ENCODE data around the gene CTNND2. TPM values are rescaled to one million over a fixed set of nuclear protein-coding genes. Genes with fewer than 3 reads are reported as not detected.

The CTNND2 gene
- total RNA-seq, 2 donors from 2014 or later = not detected

DNA sequence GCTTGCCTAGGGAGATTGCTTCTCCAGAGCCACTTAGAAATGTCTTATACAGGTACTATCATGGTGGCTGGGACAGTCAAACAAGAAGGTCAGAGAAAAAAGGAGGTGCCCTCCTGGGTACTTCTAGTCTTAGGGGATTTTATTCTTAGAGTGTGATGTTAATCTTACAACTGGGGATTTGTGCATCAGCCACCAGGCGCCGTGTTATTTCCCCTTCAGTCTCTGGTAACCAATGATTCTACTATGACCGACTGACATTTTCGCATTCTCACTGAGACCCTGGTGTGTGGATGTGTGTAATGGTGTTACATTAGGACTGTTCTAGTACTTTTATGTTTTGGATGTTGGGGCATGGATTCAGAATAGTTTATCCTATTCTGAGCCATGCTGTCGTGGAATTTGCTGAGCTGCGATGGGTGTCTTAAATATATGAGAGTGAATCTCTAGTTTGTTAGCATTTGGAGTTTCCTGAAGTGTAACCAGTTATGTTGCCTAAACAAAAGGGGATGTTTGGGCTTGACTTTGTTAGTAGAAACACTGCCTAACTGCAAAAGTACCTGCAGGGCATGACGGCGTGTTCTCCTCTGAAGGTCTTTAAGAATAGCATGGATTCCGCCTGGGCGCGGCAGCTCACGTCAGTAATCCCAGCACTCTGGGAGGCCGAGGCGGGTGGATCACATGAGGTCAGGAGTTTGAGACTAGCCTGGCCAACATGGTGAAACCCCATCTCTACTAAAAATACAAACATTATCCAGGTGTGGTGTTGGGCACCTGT is 968.0 kb downstream of the CTNND2 start:
- Mint-ChIP-seq H3K36me3 (no peaks in the 10 kb centered on the region), H3K27me3 (peaks cover 6 to 8% of the 10 kb centered on the region in 2 donors), H3K4me3 (no peak overlapping the region), H3K27ac (no peak overlapping the region), H3K9me3 (peaks cover 5% of the 10 kb centered on the region), H3K4me1 (ENCODE audit: low read depth in 2 of 2) (no peaks in the 10 kb centered on the region)
- no peak for ATAC-seq
- no peak for DNase-seq (ENCODE audit: low spot score)

DNA sequence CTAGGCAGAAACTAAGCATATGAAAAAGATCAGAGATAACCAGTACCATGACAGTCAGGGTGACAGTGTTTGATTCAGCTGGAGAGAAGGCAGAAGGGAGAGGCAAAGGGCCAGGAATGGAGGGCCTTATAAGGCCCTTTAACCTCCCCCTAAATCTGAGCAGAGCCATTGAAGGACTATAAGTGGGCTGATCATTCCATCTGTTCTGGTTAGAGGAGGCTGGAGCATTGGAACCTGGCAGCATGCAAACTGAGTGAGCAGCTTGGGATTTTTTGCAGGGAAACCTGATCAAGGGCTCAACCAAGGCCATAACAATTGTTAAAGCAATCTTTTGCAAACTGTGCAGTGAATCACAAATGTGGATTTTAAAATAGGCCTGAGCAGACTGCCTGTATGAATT is 968.7 kb downstream of the CTNND2 start:
- Mint-ChIP-seq H3K4me1 (ENCODE audit: low read depth in 2 of 2) (no peaks in the 10 kb centered on the region), H3K36me3 (no peaks in the 10 kb centered on the region), H3K27me3 (peaks cover 6 to 8% of the 10 kb centered on the region in 2 donors), H3K27ac (no peak overlapping the region), H3K9me3 (peaks cover 2% of the 10 kb centered on the region), H3K4me3 (no peak overlapping the region)
- DNase-seq (ENCODE audit: low spot score) (no peak), ATAC-seq (no peak)

DNA sequence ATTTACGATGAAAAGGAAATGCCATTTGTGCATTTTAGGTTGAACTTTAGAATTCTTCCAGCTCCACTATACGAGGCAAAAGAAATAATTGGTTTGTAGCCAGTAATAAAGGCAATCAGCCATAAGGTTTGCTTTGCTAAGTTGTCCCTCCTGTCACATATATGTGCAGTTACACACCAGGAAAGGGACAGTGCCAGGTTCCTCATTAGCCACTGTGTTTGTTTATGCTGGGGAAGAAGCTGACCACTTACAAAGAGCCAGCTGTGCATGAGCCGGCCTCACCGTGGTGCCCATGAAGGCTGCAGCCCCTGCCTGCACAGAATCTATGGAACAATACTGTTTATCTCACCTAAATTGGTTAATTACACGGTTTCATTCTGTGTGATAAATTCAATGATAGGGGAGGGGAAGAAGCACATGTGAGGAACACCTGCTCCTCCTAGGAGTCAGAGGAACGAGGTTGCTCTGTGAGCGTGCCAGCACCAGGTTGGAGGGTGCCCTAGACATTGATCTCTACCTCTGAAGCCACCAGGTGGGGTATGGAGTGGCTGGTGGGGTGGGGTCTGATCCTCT is 969.4 kb downstream of the CTNND2 start:
- no peak for ATAC-seq
- Mint-ChIP-seq H3K36me3 (peaks cover 2% of the 10 kb centered on the region), H3K27me3 (peaks cover 6 to 8% of the 10 kb centered on the region in 2 donors), H3K27ac (no peak overlapping the region), H3K9me3 (peaks cover 2% of the 10 kb centered on the region), H3K4me3 (no peak overlapping the region), H3K4me1 (ENCODE audit: low read depth in 2 of 2) (no peaks in the 10 kb centered on the region)
- no peak for DNase-seq (ENCODE audit: low spot score)

DNA sequence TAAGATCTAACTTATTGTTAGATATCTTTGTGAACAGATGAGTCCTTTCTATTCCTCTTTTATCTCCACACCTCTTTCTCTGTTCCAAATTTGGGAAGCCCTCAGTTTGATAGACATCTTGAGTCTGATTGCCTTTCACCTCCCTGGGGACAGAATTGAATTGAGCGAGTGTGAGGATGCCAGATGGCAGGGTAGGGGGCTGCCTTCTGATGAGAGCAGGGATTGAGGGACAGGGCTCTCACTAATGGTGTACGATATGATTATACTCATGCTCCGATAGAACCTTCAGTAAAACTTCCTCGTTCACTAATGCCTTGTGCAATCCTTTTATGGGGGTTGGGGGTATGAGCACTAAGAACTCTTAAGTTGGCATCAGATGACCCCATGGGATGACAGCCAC is 971.1 kb downstream of the CTNND2 start:
- Mint-ChIP-seq H3K27ac (no peak overlapping the region), H3K9me3 (peaks cover 6% of the 10 kb centered on the region), H3K4me3 (no peak overlapping the region), H3K27me3 (peaks cover 9 to 16% of the 10 kb centered on the region in 2 donors), H3K36me3 (peaks cover 10% of the 10 kb centered on the region), H3K4me1 (ENCODE audit: low read depth in 2 of 2) (no peaks in the 10 kb centered on the region)
- ATAC-seq (no peak), DNase-seq (ENCODE audit: low spot score) (no peak)

DNA sequence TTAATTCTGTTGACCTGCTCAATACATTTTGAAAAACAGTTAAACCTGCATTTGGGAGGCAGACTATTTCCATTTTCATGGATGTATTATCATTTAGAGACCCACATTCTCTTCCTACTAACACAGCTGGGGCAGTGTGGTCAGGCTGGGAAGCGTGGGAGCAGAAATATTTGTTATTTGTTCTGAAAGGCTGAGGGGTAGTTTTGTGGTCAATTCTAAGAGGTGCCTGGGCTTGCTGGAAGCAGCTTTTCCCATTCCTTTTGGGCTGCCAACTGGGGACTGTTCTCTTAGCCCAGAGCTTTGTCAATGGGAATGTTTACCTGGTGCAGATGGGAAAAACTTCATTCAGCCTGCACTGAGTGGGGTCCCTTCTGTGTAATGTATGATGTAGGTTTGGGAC is 971.8 kb downstream of the CTNND2 start:
- ATAC-seq (no peak), DNase-seq (ENCODE audit: low spot score) (no peak)
- Mint-ChIP-seq H3K27me3 (peaks cover 9 to 16% of the 10 kb centered on the region in 2 donors), H3K4me3 (no peak overlapping the region), H3K27ac (no peak overlapping the region), H3K36me3 (peaks cover 10% of the 10 kb centered on the region), H3K9me3 (peaks cover 6% of the 10 kb centered on the region), H3K4me1 (ENCODE audit: low read depth in 2 of 2) (no peaks in the 10 kb centered on the region)

DNA sequence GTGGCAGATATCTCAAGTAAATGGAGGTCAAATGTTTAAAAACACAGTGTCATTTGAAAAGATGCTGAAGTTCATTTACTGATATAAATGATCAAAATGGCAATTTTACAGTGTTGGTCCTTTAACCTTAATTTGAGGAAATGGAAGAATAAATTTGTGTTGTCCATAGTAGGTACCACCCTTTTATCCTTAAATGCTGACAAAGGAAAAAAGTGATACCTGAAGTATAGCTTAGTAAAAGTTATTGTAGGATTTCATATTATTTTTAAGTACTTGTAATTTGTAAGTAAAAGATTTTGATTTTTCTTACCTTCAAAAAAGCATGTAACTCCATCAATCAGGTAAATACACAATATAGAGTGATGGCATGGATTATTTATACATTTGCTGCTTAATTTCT is 976.6 kb downstream of the CTNND2 start:
- H3K27ac Mint-ChIP-seq = no peak overlapping the region
- peaks cover 10% of the 10 kb centered on the region for H3K36me3 Mint-ChIP-seq
- H3K9me3 Mint-ChIP-seq = peaks cover 6% of the 10 kb centered on the region
- no peak overlapping the region for H3K4me3 Mint-ChIP-seq
- H3K27me3 Mint-ChIP-seq = peaks cover 12 to 28% of the 10 kb centered on the region in 2 donors
- ATAC-seq (no peak), DNase-seq (ENCODE audit: low spot score) (no peak)
- no peaks in the 10 kb centered on the region for H3K4me1 Mint-ChIP-seq (ENCODE audit: low read depth in 2 of 2)

DNA sequence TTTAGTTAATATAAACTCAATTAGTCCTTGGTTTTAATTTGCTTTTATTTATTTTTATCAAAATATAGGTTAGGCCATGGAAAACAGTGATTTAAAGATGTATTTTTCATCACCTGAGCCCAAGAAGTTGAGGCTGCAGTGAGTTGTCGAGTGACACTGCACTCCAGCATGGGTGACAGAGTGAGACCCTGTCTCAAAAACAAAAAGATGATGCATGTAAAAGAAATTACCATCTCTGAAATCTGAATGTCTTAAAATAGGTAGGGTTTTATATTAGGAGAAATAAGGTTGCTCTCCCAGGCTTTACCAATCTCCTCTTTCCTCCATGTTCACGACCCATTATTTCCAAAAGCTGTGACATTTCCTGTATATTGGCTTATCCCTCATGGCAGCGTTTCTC is 980.9 kb downstream of the CTNND2 start:
- no peaks in the 10 kb centered on the region for H3K9me3 Mint-ChIP-seq
- DNase-seq (ENCODE audit: low spot score) = no peak
- H3K36me3 Mint-ChIP-seq = no peaks in the 10 kb centered on the region
- peaks cover 8 to 23% of the 10 kb centered on the region in 2 donors for H3K27me3 Mint-ChIP-seq
- no peak overlapping the region for H3K4me3 Mint-ChIP-seq
- no peaks in the 10 kb centered on the region for H3K4me1 Mint-ChIP-seq (ENCODE audit: low read depth in 2 of 2)
- H3K27ac Mint-ChIP-seq = no peak overlapping the region
- no peak for ATAC-seq

Measured in natural killer cell treated with Interleukin-12 subunit alpha and Interleukin-12 subunit beta and Interleukin-15 and Interleukin-18, amount 100 ng/mL, for 72 hours (primary cell).